GM19452 (cell line): ENCODE results near the gene KIAA0040.

Source experiments
- ATAC-seq: cut with Tn5 transposase; IDR thresholded peaks from one replicate; pipeline ENCODE4 v1.9.1; 2021; ENCODE audit not compliant: unreplicated experiment

The KIAA0040 gene

DNA sequence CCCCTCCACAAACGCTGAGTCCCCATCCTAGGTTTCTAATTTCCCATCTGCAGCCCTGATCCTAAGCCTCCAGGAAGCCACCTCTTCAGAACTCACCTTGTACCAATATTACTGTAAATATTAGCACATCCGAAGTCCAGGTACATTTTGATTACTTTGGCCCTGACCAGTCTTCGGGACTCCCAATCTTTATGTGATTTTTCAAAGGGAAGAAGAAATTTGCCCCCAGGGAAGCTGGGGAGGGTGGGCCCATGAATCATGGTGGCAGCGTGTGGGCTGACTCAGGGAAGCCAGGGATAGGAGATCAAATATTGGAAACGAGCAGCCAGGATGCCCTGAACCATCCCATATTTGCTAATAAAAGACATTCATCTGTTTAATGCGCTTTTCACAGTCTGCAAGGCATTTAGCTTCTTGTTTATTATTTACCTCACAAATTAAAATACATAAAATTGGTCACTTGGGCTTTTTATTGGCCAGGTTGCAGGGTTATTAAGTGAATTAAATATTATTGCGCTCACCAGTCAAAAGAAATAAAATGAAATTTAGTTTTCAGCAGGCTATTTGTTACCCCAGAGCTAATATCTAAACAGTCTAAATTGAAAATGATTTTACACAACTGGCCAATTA, 46.6 kb downstream of the KIAA0040 start:
- ATAC-seq = no peak

DNA sequence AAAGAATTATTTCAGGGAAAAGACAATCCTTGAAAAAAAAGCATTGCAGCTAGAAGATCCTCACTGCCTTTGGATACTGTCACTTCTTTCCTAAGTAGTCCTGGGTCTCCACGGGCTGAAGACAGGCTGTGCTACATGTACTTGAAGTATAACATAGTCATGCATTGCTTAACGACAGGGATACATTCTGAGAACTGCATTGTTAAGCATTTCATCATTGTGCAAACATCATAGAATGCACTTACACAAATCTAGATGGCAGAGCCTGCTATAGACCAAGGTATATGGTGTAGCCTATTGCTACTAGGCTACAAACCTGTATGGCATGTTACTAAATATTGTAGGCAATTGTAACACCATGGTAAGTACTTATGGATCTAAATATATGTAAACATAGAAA, 54.0 kb downstream of the KIAA0040 start:
- ATAC-seq = no peak

GRCh38 chr1:175137369-175137768, 55.2 kb downstream of the KIAA0040 start:
- ATAC-seq = no peak

DNA sequence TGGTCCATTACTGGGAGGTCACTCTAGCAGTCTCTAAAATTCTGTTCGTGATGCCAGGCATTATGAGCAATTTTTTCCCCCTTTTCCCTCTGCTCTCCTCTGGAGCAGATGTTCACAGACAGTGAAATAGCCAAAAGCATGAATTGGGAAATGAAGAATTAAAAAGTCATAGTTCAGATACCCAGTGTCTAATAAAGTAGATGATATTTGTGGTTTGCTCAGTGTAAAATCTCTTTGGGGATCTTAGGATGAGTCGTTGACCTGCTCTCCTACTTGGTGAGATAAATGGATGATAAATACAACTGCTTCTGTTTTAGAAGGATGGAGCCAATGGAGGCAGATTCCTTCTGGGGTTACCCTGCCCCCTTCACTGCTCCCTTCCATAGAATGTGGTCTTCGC, 56.3 kb downstream of the KIAA0040 start:
- ATAC-seq = no peak

- ATAC-seq = no peak
These were observed 58.1 kb downstream of the KIAA0040 start for GRCh38 chr1:175134500-175134899.

GRCh38 chr1:175133673-175134435, 58.7 kb downstream of the KIAA0040 start:
- ATAC-seq = no peak

- ATAC-seq = no peak
These were observed 60.1 kb downstream of the KIAA0040 start for GRCh38 chr1:175132436-175132835.

DNA sequence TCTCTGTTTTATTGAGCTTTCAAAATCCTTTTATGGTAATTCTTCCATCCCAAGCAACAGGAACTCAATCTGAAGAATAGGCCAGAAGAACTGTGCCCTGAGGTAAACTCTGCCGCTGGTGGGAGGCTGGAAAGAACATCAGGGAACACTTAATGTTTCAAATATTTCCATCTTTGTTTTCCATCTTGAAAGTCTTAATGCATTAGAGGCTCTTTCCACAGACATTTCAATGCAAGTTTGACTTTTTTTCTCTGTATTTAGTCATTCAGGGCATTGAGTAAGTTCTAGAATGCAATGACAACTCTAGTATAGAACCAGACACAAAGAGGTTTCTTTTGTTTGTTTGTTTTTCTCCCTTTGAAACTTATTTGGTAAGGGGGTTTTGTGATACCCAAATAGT, 61.5 kb downstream of the KIAA0040 start:
- no peak for ATAC-seq

DNA sequence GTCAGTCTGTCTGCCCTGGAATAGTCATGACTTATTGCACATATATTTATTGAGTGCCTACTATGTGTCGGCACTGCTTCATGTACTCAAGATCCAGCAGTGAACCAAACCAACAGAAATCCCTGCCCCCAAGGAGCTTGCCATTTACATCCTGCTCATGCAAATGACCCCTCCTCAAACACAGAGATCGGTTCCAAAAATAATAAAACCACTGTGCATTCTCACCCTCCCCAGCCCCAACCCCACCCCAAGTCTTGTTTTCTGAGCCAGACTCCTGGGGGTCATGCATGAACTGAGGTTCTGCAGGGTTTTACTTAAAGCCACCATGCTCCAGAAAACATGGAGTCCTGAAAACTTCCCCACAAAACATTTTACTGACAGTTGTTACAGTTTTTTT, 61.9 kb downstream of the KIAA0040 start:
- ATAC-seq = no peak

DNA sequence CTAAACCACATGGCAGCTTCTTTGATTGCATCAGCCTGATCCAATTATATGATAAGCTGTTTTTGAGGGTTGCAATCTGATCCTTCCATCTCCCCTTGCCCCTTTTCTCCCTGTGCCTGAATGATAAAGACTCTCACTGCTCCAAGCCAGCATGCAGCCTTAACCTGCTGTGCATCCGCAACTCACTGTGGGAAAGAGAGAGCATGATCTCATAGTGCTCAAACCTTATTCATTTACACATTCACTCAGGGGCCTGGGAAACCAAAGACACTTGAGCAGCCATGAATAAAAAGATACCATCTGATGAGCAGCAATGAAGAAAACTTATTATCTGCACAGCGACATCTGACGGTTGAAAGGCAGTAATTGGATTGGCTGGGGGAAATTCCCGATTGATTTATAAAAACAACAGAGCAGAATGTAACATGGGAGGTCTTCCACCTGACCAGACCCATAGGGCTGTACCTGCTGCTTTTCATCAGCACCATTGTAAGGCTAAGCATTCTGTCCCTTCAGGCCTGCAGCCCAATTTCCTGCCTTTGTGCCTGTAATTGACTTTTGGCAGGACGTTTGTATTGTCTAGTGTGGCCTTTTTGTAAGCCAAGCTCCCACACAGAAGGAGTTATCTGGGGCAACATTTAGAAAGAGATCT, 62.5 kb downstream of the KIAA0040 start:
- no peak for ATAC-seq

- ATAC-seq = no peak
These were observed 63.0 kb downstream of the KIAA0040 start for GRCh38 chr1:175129644-175129996.

DNA sequence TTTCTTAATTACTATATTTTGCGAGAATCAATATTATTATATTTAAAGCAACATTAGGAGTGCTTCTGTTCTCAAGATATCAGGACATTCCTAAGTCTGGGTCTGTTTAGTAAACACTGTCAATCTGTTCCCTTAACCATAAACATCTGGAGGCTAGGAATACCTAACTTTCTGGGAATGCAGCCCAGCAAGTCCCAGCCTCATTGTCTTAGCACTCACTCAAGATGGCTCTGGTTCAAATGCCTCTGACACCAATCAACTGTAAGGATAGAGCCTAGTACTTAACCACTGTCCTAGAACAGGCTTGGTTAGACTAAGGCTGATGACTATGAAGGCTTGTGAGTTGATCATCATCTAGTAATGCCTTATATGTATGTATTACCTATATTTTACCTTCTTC, 63.4 kb downstream of the KIAA0040 start:
- ATAC-seq = no peak

- ATAC-seq = no peak
These were observed 64.1 kb downstream of the KIAA0040 start for GRCh38 chr1:175128523-175128922.

DNA sequence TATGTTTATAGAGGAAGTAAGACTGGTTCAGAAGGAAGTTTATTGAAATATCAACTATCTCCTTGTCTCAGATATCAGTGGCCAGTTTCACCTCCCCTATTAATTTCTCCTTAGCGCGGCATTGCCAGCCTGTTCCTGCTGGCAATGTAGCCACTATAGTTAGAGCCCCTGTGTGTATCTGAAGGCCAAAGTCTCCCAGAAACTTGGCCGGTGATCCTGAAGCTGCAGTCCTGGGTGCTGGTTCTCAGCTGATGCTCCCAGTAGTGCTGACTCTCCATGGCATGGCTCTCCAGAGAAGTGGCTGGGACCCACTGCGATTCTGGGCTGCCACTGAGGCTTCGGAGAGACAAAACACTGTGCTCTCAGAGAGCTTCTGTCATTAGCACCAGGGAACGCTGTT, 65.0 kb downstream of the KIAA0040 start:
- no peak for ATAC-seq

GRCh38 chr1:175126347-175126746, 66.2 kb downstream of the KIAA0040 start:
- no peak for ATAC-seq

GRCh38 chr1:175124861-175125260, 67.7 kb downstream of the KIAA0040 start:
- no peak for ATAC-seq

DNA sequence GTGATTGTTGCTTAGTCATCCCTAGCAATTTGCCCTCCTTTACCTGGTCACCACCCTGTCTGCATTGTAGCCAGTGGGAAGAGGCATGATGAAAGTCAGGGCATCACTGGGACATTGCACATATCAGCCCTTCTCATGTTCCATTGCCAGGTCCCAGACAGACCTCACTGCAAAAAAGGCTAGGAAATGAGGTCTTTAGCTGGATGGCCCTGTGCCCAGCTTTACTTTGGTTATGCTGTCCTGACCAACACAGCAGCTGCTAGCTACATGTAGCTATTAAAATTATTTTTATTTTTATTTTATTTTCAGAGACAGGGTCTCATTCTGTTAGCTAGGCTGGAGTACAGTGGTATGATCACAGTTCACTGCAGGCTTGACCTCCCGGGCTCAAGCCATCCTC, 72.1 kb downstream of the KIAA0040 start:
- no peak for ATAC-seq

- no peak for ATAC-seq
These were observed 73.9 kb downstream of the KIAA0040 start for GRCh38 chr1:175118375-175119367.

- ATAC-seq = no peak
These were observed 75.7 kb downstream of the KIAA0040 start for GRCh38 chr1:175116903-175117302.

DNA sequence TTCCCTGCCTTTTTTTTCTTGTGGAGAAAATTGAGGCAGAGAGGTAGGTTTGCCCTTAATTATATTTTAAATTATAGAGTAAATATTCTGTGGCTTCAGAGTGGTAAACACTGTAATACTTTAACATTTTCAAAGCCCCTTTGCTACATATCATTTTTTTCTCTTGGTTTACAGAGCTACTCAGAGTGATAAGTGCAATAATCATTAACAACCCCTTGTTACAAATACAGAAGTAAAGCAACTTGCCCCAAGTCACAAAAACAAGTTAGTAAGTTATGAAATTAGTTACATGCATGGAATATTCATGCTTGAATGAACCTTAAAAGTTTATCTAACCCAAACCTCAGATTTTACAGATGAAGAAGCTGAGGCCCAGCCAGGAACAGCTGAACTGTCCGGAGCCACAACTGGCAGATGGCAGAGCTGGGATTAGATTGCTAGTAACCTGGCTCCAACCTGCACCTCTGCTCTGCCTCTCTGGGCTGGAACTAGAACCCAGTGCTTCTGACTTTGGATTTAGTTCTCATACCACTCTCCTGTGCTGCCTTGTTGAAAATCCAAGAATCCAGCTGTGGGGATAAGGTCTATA, 76.3 kb downstream of the KIAA0040 start:
- no peak for ATAC-seq

DNA sequence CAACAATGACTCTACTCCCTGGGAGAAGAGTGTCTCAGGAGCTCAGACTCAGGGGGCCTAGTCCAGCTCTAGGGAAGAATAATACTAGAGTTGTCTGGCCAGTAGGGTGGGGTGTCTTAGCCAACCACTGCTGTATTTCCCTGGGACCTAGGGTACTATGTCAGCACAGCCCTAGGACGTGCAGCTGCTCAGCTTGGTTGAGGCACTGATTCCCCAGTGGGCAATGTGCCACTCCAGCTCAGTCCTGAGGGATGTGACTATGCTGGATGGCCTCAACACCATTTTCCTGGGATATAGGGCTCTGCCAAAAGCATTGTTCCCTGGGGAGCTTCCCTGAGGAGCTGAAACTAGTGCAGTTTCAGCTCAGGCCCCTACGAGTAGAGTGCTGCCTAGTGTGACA, 77.6 kb downstream of the KIAA0040 start:
- ATAC-seq = no peak
